Caco-2 (cell line): ENCODE data around the gene THBS2. TPM values are rescaled to one million over a fixed set of nuclear protein-coding genes. Genes with fewer than 3 reads are reported as not detected.

Experiments used
- BruUV-seq: library from RNA; stranded (reverse); fragments of 400-500 nt; replicated peaks from 2 replicates; lab custom pipeline; 2021; lab: Mats Ljungman, UMichigan
- CTCF ChIA-PET: fragments of 300-600 bp; sonication (Branson Sonifier 250); formaldehyde crosslinking; loops from one replicate; lab custom pipeline; 2022; ENCODE audit warnings: antibody characterized with exemption; lab: Charles Lee
- POLR2A ChIA-PET: fragments of 300-600 bp; sonication (Branson Sonifier 250); formaldehyde crosslinking; loops from one replicate; lab custom pipeline; 2022; ENCODE audit warnings: antibody characterized with exemption; lab: Charles Lee
- DNase-seq, 2 experiments: peaks; one replicate each; pipeline versions ENCODE4 v3.0.0 to v3.0.0-alpha.2; 2020 to 2022
- H3K27me3 ChIP-seq: replicated peaks from 2 replicates; pipeline ENCODE4 v1.6.0; 2011; ENCODE audit warnings: low read length; ENCODE audit not compliant: control insufficient read depth, insufficient read depth
- H3K36me3 ChIP-seq: 2 replicates; pipeline ENCODE4 v1.5.1; 2011; ENCODE audit warnings: low read length; ENCODE audit not compliant: control insufficient read depth, insufficient read depth
- H3K4me1 ChIP-seq: fragments of 250-450 bp; sonication (Bioruptor Pico); 2 replicates; pipeline ENCODE4 v1.5.1; 2020; ENCODE audit warnings: mild to moderate bottlenecking
- H3K4me3 ChIP-seq: 2 replicates; pipeline ENCODE4 v1.5.1; 2011; ENCODE audit warnings: low read depth, mild to moderate bottlenecking, control low read depth, low read length
- H3K9me3 ChIP-seq: fragments of 250-450 bp; sonication (Bioruptor Pico); 2 replicates; pipeline ENCODE4 v1.5.1; 2020; ENCODE audit warnings: mild to moderate bottlenecking, moderate library complexity
- H3K27ac Mint-ChIP-seq: one replicate; pipeline ENCODE4 v1.8.0; 2022; ENCODE audit warnings: mixed read lengths; ENCODE audit not compliant: unreplicated experiment
- H3K27me3 Mint-ChIP-seq: one replicate; pipeline ENCODE4 v1.8.0; 2022; ENCODE audit warnings: mixed read lengths; ENCODE audit not compliant: insufficient read depth, unreplicated experiment
- H3K36me3 Mint-ChIP-seq: one replicate; pipeline ENCODE4 v1.8.0; 2022; ENCODE audit warnings: mild to moderate bottlenecking, mixed read lengths; ENCODE audit not compliant: insufficient read depth, unreplicated experiment
- H3K4me1 Mint-ChIP-seq: one replicate; pipeline ENCODE4 v1.8.0; 2022; ENCODE audit warnings: low read depth, mixed read lengths; ENCODE audit not compliant: unreplicated experiment
- H3K4me3 Mint-ChIP-seq: one replicate; pipeline ENCODE4 v1.8.0; 2022; ENCODE audit warnings: mild to moderate bottlenecking, moderate library complexity, mixed read lengths; ENCODE audit not compliant: unreplicated experiment
- H3K9me3 Mint-ChIP-seq: one replicate; pipeline ENCODE4 v1.8.0; 2022; ENCODE audit warnings: mixed read lengths; ENCODE audit not compliant: unreplicated experiment
- intact Hi-C: fragments of 100-400 bp; cut with micrococcal nuclease; formaldehyde crosslinking; loops from one replicate; pipeline ENCODE4 v1.10.0; 2022; ENCODE audit not compliant: unreplicated experiment
- total RNA-seq: library from RNA; stranded (reverse); gene quantifications from 2 replicates; pipeline ENCODE4 v1.2.3, GENCODE V29; 2022
- TF ChIP-seq, protein P1 (sequence below), 2 experiments: fragments of 200-600 bp in 1 of 2; IDR thresholded peaks; 1 replicate in 1 of 2; 2 replicates in 1 of 2; pipeline versions ENCODE4 v1.5.1 to v1.8.0; 2011 to 2022; ENCODE audit warnings: antibody characterized with exemption in 1 of 2, control low read depth in 1 of 2, inconsistent platforms in 1 of 2, low read depth in 1 of 2, low read length in 1 of 2, mild to moderate bottlenecking in 1 of 2, moderate library complexity in 1 of 2; ENCODE audit not compliant: insufficient read depth in 1 of 2, severe bottlenecking in 1 of 2, unreplicated experiment in 1 of 2

Gene THBS2
- total RNA-seq, 1 experiment from 2014 or later = 0.07 TPM

DNA sequence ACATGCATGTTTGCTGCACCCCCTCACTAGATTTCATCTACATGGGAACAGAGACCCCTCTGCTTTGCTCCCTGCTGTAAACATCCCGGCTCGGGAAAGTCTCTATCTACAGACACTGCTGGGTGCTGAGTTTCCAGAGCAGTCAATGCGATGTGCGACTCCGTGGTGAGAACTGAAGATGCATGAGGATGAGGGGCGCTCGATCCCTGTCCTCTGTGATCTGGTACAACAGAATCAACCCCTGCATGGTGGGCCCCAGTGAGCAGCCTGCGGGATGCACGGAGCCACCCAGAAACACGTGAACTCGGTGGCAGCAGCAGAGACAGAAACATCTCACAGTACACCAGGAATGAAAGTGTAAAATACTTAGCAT, 83.1 kb downstream of the THBS2 start:
- DNase-seq = no peak
- H3K27ac Mint-ChIP-seq = no peak overlapping the region
- H3K9me3 Mint-ChIP-seq = no peaks in the 10 kb centered on the region
- no TSS peak for BruUV-seq
- no peaks in the 10 kb centered on the region for H3K4me1 Mint-ChIP-seq
- peaks cover 5% of the 10 kb centered on the region for H3K27me3 Mint-ChIP-seq
- Histone ChIP-seq H3K4me3 (no peak overlapping the region), H3K36me3 (no peaks in the 10 kb centered on the region), H3K9me3 (no peaks in the 10 kb centered on the region), H3K4me1 (no peaks in the 10 kb centered on the region), H3K27me3 (no peaks in the 10 kb centered on the region)
- ChIA-PET CTCF (no interaction called here), POLR2A (no interaction called here)
- H3K4me3 Mint-ChIP-seq = no peak overlapping the region
- no peaks in the 10 kb centered on the region for H3K36me3 Mint-ChIP-seq
- intact Hi-C loops = no loop called here
- TF ChIP-seq, protein P1, sequence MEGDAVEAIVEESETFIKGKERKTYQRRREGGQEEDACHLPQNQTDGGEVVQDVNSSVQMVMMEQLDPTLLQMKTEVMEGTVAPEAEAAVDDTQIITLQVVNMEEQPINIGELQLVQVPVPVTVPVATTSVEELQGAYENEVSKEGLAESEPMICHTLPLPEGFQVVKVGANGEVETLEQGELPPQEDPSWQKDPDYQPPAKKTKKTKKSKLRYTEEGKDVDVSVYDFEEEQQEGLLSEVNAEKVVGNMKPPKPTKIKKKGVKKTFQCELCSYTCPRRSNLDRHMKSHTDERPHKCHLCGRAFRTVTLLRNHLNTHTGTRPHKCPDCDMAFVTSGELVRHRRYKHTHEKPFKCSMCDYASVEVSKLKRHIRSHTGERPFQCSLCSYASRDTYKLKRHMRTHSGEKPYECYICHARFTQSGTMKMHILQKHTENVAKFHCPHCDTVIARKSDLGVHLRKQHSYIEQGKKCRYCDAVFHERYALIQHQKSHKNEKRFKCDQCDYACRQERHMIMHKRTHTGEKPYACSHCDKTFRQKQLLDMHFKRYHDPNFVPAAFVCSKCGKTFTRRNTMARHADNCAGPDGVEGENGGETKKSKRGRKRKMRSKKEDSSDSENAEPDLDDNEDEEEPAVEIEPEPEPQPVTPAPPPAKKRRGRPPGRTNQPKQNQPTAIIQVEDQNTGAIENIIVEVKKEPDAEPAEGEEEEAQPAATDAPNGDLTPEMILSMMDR (IDR thresholded peaks at IDR 0.05; ENCODE audit: insufficient read depth in 1 of 2, low read depth in 1 of 2, low read length in 1 of 2, severe bottlenecking in 1 of 2, unreplicated experiment in 1 of 2) = no peak

DNA sequence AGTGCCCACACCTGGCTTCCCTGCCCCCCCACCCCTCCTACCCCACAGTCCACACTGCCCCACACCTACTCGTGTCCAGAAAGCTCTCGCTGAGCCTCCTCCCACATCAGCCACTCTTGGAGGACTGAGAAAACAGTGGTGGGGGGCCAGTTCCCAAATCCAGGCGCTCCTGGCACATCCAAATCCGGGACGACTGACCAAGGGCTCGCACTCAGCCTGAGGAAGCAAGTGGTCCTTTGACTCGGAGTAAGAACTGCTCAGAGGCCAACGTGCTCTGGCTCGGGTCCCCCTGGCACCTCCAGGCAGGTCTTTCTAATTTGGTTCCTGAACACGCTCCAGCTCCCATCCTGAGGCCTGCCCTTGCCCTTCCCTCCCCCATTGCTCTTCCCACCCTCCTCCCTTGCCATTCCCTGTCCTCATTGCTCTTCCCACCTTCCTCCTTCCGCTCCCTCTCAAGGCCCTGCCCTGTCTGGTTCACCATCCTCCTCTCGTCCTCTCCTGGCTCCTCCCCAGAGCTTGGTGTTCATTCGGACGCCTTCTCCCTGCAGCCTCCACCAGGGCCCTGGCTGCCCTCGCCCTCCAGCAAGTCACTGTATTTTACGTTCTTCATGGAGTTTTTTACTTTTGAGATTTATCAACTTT, 83.6 kb downstream of the THBS2 start:
- Histone ChIP-seq H3K36me3 (no peaks in the 10 kb centered on the region), H3K4me1 (no peaks in the 10 kb centered on the region), H3K27me3 (no peaks in the 10 kb centered on the region), H3K9me3 (no peaks in the 10 kb centered on the region), H3K4me3 (no peak overlapping the region)
- no peaks in the 10 kb centered on the region for H3K36me3 Mint-ChIP-seq
- H3K27ac Mint-ChIP-seq = no peak overlapping the region
- ChIA-PET CTCF (no interaction called here), POLR2A (no interaction called here)
- no peaks in the 10 kb centered on the region for H3K4me1 Mint-ChIP-seq
- H3K27me3 Mint-ChIP-seq = peaks cover under 1% of the 10 kb centered on the region
- H3K4me3 Mint-ChIP-seq = no peak overlapping the region
- DNase-seq = no peak
- intact Hi-C loops = no loop called here
- TF ChIP-seq, protein P1 (IDR thresholded peaks at IDR 0.05; ENCODE audit: insufficient read depth in 1 of 2, low read depth in 1 of 2, low read length in 1 of 2, severe bottlenecking in 1 of 2, unreplicated experiment in 1 of 2) = no peak
- no peaks in the 10 kb centered on the region for H3K9me3 Mint-ChIP-seq
- no TSS peak for BruUV-seq

- H3K27me3 ChIP-seq = no peaks in the 10 kb centered on the region
- Mint-ChIP-seq H3K9me3 (no peaks in the 10 kb centered on the region), H3K4me3 (no peak overlapping the region), H3K4me1 (no peaks in the 10 kb centered on the region), H3K36me3 (no peaks in the 10 kb centered on the region), H3K27ac (no peak overlapping the region), H3K27me3 (no peaks in the 10 kb centered on the region)
- no peaks in the 10 kb centered on the region for H3K9me3 ChIP-seq
- DNase-seq = no peak
- POLR2A ChIA-PET = no interaction called here
- BruUV-seq = no TSS peak
- CTCF ChIA-PET = no interaction called here
- no peaks in the 10 kb centered on the region for H3K36me3 ChIP-seq
- intact Hi-C loops = no loop called here
- H3K4me3 ChIP-seq = no peak overlapping the region
- H3K4me1 ChIP-seq = no peaks in the 10 kb centered on the region
- TF ChIP-seq, protein P1 (IDR thresholded peaks at IDR 0.05; ENCODE audit: insufficient read depth in 1 of 2, low read depth in 1 of 2, low read length in 1 of 2, severe bottlenecking in 1 of 2, unreplicated experiment in 1 of 2) = no peak
These were observed 84.3 kb downstream of the THBS2 start for GRCh38 chr6:169169375-169169774.
